Uterus (tissue), 2 donors: ENCODE measurements around the gene TESK2.

Experiments
- POLR2A ChIP-seq, 2 donors: fragments of 450-650 bp; IDR thresholded peaks; one replicate each; pipeline ENCODE4 v1.6.1; 2016; ENCODE audit warnings: antibody characterized with exemption in 2 of 2, mild to moderate bottlenecking in 1 of 2, moderate library complexity in 1 of 2
- TF ChIP-seq, protein P1 (sequence below), 4 experiments: fragments of 200-600 bp in 2 of 4; fragments of 450-650 bp in 2 of 4; sonication (generic) in 2 of 4; IDR thresholded peaks; one replicate each; pipeline ENCODE4 v1.5.1; 2016 to 2019; ENCODE audit warnings: antibody characterized with exemption in 4 of 4, mild to moderate bottlenecking in 2 of 4, moderate library complexity in 1 of 4

DNA sequence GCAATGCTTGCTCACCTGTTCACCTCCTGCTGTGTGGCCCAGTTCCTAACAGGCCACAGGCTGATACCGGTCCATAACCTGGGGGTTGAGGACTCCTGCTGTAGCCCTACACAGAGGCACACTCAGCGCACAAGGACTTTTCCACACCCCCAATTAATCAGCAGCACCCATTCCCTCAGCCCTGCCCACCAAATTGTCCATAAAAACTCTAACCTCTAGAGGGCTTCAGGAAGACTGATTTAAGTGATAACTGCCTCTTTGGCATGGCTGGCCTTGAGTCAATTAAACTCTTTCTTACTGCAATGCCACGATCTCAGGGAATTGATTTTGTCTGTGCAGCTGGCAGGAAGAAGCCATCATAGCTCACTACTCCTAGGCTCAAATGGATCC is 79.5 kb downstream of the TESK2 start:
- TF ChIP-seq, protein P1, sequence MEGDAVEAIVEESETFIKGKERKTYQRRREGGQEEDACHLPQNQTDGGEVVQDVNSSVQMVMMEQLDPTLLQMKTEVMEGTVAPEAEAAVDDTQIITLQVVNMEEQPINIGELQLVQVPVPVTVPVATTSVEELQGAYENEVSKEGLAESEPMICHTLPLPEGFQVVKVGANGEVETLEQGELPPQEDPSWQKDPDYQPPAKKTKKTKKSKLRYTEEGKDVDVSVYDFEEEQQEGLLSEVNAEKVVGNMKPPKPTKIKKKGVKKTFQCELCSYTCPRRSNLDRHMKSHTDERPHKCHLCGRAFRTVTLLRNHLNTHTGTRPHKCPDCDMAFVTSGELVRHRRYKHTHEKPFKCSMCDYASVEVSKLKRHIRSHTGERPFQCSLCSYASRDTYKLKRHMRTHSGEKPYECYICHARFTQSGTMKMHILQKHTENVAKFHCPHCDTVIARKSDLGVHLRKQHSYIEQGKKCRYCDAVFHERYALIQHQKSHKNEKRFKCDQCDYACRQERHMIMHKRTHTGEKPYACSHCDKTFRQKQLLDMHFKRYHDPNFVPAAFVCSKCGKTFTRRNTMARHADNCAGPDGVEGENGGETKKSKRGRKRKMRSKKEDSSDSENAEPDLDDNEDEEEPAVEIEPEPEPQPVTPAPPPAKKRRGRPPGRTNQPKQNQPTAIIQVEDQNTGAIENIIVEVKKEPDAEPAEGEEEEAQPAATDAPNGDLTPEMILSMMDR (IDR thresholded peaks at IDR 0.05), result no peak
- TF ChIP-seq POLR2A (IDR thresholded peaks at IDR 0.05), result no peak
